Measurements from ENCODE around the gene DUSP18.
A peak's percentile ranks its signal among the peaks of the same experiment; 100 is the strongest.

The DUSP18 gene

GRCh38 chr22:30667494-30668385 is at the start of gene DUSP18:
Gene DUSP18 (minus strand): TSS chr22:30667875. CDS start chr22:30664003, 3,872 bp downstream.
- peak; percentile 92 to 94 for DNase-seq (ENCODE audit: low read depth in 2 of 2)

GRCh38 chr22:30714062-30714461 is 46.4 kb upstream of the DUSP18 start:
- no peak for DNase-seq (ENCODE audit: low read depth in 2 of 2)

- DNase-seq (ENCODE audit: low read depth in 2 of 2): no peak
Measured at GRCh38 chr22:30712094-30712493, 44.4 kb upstream of the DUSP18 start.

- DNase-seq (ENCODE audit: low read depth in 2 of 2): peak in 1 of 2 donors; percentile 7
Measured at GRCh38 chr22:30709980-30710379, 42.3 kb upstream of the DUSP18 start.

- no peak for DNase-seq (ENCODE audit: low read depth in 2 of 2)
Measured at GRCh38 chr22:30705710-30706651, 38.3 kb upstream of the DUSP18 start.

- DNase-seq (ENCODE audit: low read depth in 2 of 2): no peak
Measured at GRCh38 chr22:30704978-30705377, 37.3 kb upstream of the DUSP18 start.

GRCh38 chr22:30702856-30703255 is 35.2 kb upstream of the DUSP18 start:
- DNase-seq (ENCODE audit: low read depth in 2 of 2): no peak

GRCh38 chr22:30701872-30702271 is 34.2 kb upstream of the DUSP18 start:
- no peak for DNase-seq (ENCODE audit: low read depth in 2 of 2)

GRCh38 chr22:30697975-30698374 is 30.3 kb upstream of the DUSP18 start:
- no peak for DNase-seq (ENCODE audit: low read depth in 2 of 2)

- no peak for DNase-seq (ENCODE audit: low read depth in 2 of 2)
Measured at GRCh38 chr22:30695871-30696655, 28.4 kb upstream of the DUSP18 start.

GRCh38 chr22:30695351-30695851 is 27.7 kb upstream of the DUSP18 start:
- DNase-seq (ENCODE audit: low read depth in 2 of 2): no peak

- DNase-seq (ENCODE audit: low read depth in 2 of 2): peak in 1 of 2 donors; percentile 10
Measured at GRCh38 chr22:30694640-30695350, 27.1 kb upstream of the DUSP18 start, which contains the start of gene OSBP2. Gene OSBP2 (plus strand): TSS chr22:30694874. CDS start chr22:30694910, 36 bp downstream.

GRCh38 chr22:30694171-30694639 is 26.5 kb upstream of the DUSP18 start:
- peak; percentile 20 to 26 for DNase-seq (ENCODE audit: low read depth in 2 of 2)

GRCh38 chr22:30691204-30691603 is 23.5 kb upstream of the DUSP18 start:
- DNase-seq (ENCODE audit: low read depth in 2 of 2): no peak

- DNase-seq (ENCODE audit: low read depth in 2 of 2): no peak
Measured at GRCh38 chr22:30689622-30690021, 21.9 kb upstream of the DUSP18 start.

- DNase-seq (ENCODE audit: low read depth in 2 of 2): no peak
Measured at GRCh38 chr22:30687358-30687757, 19.7 kb upstream of the DUSP18 start.

GRCh38 chr22:30685178-30685577 is 17.5 kb upstream of the DUSP18 start:
- DNase-seq (ENCODE audit: low read depth in 2 of 2): no peak

- DNase-seq (ENCODE audit: low read depth in 2 of 2): no peak
Measured at GRCh38 chr22:30681831-30682230, 14.2 kb upstream of the DUSP18 start.

- DNase-seq (ENCODE audit: low read depth in 2 of 2): no peak
Measured at GRCh38 chr22:30680991-30681770, 13.5 kb upstream of the DUSP18 start.
